HG02852 (cell line): ENCODE data around the gene KHNYN.
"Not testable (repeated sequence)": the region's sequence is repeated elsewhere in the genome, so short reads cannot be mapped to it uniquely, and the experiment has no call there.

ENCODE experiments used
- ATAC-seq: cut with Tn5 transposase; IDR thresholded peaks from one replicate; pipeline ENCODE4 v1.9.1; 2021; ENCODE audit warnings: mild to moderate bottlenecking, moderate library complexity; ENCODE audit not compliant: unreplicated experiment

Gene KHNYN

DNA sequence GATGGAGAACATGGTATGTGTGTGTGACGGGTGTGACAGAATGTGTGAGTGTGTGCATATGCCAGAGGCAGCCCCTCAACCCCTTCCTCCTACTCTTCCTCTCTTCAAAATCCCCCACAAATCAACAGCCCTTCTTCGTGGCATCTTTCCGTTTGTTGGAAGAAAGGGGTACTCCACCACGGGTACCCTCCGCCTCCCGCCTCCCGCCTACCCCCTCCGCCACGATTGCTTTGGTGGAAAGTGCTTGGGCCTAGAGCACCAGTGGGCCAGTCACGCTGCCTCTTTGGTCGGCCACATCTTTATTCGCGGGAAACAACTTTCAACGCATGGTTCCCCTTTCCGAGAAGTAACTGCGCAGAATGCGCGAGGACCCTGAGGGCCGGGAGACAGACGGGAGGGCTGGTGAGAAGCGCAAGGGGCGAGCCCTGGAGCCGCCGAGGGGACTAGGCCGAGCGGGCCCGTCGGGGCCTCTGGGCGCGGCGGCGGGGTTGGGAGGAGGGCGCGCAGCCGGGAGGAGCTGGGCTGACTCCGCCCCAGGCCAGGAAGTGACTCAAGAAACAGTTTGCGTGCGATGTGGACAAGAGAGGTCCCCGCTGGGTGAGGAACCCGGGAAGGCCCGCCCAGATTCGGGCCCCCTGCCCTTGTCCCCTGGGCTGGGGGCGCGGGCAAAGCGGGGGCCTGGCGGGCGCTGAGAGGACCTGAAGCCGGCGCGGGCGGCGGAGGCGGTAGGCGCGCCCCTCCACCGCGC, at the start of gene KHNYN, which contains the start of gene CBLN3:
KHNYN (plus strand) TSS at position 560 of the 748 bp plus-strand sequence. CDS start 777 bp downstream, outside the sequence.
CBLN3 (minus strand) TSS at position 274 of the 748 bp plus-strand sequence. CDS start 614 bp downstream, outside the sequence.
- peak; percentile 86 for ATAC-seq

DNA sequence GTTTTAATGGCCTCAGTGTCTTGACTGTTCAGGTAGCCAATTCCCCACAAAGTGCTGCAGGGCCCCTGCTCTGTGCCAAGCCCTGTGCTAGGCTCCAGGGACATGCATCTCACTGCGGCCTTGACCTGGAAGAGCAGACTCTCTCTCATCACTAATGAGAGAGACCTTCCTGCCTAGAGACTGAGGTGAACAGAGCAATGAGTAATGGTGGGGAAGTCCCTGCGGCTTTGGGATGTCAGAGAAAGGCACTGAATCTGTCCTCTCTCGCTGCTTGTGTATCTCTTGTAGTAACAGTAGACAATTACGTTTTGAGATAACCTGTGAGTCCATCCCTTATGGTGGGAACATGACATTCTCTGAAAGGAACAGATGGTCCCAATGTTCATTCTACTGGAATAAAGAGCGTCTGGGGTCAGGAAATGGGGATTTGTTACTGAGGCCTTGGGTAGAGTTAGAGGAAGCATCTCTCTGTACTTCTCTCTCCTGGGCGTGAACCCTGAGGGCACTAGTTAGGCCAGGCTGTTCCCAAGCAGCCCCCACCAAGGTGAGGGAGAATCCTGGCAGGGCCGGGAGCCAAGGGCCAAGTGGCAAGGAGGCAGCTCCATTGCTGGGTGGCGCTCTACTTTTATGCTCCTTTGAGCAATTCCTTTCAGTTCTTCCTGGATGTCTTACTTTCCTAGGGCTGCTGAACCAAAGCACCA, 48.2 kb upstream of the KHNYN start:
- ATAC-seq, result peak; percentile 54

DNA sequence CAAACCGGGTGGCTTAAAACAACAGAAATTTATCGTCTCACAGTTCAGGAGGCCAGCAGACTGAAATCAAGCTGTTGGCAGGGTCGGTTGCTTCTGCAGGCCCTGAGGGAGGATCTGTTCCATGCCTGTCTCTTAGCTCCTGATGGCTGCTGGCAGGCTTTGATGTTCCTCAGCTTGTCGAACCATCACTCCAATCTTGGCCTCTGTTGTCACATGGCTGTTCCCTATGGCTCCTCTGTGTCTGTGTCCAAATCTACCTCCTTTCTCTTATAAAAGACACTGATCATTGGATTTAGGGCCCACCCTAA, 47.7 kb upstream of the KHNYN start:
- no peak for ATAC-seq

DNA sequence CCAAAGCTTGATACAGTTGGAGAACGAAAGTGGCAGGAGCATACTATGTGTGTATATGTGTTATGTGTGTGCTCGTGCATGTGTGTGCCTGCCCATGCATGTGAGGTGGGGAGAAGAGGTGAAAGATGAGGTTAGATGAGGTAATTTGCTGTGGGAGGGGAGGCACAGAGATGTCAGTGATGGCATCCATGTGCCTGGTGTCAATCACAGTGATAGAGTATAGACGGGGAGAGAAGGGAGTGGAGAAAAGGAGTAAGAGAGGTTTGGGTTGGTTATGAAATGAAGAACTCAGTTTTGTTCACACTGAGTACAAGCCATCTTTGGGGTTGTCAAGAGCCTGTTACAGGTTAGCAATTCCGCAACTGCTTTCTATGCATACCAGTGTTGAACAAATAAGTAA, 45.6 kb upstream of the KHNYN start:
- no peak for ATAC-seq

DNA sequence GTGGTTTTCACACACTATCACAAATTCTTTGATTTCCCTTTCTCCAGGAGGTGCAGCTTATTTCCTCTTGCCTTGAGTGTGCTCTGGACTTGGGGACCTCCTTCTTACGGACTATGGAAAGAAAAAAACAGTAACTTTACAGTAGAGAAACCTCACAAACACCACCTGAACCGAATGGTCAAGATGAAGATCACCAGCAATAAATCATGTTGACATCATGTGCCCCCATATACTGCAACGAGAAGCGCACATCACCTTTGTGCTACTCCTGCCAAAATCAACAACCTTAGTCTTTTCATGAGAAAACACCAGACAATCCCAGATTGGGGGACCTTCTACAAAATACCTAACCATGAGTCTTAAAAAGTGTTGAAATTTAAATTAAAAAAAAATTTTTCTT, 44.2 kb upstream of the KHNYN start:
- no peak for ATAC-seq

DNA sequence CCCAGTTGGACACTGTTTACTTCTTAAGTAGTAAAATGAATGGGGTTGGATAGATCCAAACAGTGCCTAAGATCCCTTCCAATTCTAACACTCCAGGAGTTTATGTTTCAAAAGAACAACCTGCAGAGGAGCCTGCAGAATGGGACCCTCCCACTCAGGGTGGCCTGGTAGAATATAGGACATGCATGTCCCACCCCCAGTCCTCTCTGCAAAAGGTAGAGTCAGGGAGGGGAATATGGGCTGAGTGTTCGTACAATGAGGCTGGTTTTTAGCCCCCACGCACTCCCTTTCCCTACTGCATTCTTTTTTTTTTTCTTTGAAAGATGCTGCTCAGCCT, 42.8 kb upstream of the KHNYN start:
- no peak for ATAC-seq

DNA sequence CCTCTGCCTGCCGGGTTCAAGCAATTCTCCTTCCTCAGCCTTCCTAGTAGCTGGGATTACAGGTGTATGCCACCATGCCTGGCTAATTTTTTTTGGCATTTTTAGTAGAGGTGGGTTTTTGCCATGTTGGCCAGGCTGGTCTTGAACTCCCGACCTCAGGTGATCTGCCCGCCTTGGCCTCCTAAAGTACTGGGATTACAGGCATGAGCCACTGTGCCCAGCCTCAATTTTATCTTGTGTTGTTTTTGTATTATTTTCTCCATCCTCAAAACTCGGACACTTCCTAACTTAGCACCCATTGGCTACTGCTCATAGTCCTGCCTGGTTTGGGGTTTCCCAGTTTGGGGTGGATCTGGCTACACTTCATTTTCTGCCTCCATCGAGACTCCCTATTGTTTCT, 42.2 kb upstream of the KHNYN start:
- not testable (repeated sequence) for ATAC-seq

DNA sequence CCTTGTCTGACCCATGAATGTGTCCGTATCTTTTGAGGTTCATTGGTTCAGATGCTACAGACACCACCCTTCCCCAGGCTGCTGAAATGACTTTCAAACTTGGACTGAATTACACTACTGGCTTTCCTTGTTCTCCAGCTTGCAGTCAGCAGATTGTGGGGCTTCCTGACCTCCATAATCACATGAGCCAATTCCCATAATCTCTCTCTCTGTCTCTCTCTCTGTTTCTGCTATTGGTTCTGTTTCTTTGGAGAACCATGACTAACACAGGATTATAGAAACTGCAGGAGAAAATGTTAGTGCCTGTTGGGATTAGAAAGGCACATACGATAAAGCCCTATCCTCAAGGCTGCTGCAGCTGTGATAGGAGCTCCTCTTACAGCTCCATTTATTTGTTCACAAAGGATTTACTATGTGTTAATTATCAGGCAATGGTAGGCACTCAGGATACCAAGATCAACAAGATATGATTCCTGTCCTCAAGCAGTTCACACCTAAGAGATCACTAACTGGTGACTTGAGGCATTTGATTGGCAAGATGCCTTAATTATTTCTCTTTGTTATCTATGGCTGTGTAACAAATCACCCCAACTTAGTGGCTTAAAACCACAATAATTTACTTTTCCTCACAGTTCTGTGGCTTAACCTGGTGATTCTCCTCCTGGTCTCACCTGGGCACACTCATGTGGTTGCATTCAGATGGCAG, 41.1 kb upstream of the KHNYN start:
- ATAC-seq, result no peak

DNA sequence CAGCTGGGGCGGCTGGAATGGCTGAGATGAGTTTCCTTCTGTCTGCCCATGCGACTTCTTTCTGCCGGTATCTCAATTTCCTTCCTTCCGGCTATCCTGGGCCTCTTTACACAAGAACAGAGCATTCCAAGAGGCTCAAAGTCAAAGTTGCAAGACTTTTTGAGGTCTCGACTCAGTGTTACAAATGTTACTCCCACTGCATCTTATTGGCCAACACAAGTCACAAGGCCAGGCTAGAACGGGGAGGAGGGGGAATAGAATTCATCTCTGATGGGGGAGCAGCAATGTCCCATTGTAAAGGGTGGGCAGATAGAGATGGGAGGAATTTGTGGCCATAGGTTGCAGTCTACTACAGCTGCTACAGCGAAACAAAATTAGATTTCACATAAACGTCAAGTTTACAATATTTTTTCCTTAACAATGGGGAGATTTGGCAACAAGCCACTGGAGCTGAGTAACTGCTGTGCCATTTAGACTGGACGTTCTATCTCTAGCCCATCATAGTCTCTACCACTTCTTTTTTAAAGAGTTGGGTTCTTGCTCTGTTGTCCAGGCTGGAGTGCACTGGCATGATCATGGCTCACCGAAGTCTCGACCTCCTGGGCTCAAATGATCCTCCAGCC, 40.4 kb upstream of the KHNYN start:
- ATAC-seq, result no peak

DNA sequence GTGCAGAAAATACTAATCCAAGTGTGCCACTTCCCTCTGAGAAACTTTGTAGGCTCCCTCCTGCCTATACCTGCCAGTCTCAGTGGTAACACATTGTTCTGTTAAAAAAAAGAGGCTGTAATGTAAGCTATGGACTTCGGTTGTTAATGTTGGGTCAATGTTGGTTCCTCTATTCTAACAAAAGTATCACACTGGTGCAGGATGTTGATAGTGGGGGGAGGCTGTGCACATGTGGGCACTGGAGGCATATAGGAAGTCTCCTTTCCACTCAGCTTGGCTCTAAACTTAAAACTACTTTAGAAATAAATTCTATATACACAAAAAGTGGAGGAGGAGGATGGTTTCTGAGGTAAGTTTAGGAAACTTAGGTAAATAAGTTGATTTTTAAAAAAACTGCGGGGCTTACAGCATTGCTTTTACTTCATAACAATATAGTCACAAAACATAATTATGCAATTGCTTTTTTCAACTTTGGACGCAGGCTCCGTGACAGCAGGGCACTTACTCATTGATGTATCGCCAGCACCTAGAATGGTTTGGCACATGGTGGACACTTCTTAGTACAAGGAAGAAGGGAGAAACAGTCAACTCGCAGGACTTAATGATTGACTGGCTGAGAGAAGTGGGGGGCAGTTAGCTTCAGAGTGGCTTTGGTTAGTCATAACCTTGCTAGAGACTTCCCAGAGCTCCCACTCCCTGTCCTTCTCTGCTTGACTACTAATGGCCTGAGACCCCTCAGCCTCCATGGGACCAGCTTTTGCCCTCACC, 38.9 kb upstream of the KHNYN start:
- ATAC-seq, result no peak

DNA sequence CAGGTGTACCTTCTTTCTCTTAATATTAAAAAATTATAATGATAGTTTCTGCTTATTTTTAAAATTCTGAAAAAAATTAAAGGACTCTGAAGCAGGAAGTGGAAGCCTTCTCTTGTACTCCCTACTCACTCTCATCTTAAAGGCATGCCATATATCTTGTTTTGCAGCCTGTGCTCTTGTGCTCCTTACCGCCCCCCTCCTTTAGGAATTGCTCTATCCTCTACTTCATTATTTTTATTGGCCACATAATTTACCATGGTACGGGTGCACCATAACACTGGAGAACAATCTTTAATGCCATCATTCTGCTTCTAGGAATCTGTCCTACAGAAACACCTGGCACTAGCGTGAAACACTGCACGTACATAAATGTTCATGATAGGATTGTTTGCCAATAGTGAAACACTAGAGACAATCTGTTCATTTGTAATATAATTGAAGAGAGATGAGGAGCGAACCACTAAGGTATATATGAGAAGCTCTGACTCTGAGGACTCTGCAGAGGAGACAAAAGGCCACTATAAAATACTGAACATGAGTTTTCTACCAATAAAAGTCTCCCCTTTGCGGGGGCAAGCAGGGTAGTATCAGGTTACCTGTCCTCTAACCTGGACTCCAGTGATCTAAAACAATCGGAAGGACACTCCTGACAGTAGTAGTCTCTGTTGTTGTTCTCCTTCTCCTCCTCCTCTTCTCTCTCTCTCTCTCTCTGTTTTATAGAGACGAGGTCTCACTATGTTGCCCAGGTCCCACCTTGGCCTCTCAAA, 37.2 kb upstream of the KHNYN start:
- no peak for ATAC-seq

DNA sequence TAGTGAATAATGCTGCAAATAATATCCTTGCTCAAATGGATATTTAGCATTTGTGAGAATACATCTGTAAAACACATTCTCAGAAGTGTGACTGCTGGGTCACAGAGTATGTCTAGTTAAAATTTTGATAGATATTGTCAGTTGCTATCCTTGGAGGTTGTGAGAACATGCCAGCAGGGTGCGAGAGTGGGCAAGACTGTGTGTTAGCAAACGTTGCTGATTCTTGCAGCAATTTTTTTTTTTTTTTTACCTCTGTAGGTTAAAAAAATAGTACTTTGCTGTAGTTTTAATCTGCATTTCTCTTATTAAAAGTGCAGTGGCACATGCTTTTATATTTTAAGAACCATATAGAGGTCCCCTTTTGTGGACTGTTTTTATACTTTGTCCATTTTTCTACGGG, 35.5 kb upstream of the KHNYN start:
- ATAC-seq, result no peak

DNA sequence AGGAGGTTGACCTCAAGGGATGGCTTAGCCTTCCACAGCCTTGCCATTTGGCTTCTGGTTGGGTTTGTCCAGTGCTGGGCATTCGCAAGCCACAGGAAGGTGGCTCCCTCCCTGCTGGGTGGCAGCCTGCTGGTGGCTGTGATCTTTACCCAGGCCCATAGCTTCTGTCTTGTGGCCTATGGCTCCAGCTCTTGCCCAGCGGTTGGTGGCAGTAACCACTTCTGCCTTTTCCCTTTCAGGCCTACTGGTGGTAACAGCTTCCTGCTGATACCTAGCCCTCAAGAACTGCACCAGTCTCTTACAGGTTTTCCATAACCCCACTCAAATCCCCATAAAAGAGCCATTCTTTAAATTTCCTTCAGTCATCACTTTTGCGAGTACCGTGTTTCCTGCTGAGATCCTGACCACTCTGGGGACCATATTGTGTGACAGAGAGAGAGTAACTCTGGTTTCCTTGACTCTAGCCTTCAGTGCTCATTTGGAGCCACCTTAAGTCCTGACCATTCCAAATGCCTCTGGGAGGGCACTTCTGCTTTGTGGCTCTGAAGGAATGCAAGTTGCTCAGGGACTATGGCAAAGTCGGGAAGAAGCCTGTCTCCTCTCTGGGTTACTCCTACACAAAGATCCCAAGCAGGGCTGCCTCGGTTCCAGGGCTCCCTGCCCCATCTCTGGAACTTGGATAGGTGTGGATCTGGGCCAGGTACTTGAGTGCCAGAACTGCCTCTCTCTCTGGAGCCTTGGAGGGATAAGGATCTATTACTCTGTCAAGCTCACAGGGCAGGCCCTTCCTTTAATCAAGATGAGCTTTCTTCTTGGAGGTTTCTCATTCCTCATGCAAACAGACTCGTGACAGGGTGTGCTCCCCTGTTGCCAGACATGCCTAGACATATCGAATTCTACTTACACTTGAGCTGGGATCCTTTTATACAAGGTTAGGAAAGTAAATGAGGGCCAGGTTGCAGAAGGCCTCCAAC, 33.9 kb upstream of the KHNYN start:
- ATAC-seq, result no peak

DNA sequence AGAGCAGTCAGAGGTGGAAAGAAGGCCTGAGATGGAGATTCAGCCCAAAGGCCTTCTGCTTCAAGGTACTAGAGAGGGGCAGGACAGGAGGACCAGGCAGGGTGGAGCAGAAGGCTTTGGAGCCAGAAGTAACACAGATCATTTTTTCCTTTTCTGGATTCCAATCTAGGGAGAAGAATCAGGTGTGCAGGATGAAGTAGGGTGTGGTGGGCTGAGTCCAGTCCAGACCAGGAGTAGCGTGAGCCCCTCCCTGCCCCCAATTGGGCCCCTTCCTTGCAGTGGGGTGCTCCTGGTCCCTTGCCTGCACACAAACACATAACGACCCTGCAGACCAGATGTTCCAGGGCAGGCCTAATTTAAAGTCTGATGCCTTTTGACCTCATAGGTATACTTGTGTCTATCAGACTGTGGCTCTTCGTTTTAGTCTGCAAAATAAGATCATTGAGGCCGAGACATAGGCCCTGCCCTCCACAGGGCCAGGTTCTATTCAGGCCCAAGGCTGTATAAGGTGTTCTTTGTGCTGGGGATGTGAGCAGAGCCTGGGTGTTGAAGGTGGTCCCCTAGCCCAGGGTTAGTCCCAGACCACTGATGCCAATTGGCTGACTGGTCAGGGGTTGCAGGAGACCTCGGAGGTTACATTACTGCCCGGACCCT, 32.0 kb upstream of the KHNYN start:
- ATAC-seq, result no peak

DNA sequence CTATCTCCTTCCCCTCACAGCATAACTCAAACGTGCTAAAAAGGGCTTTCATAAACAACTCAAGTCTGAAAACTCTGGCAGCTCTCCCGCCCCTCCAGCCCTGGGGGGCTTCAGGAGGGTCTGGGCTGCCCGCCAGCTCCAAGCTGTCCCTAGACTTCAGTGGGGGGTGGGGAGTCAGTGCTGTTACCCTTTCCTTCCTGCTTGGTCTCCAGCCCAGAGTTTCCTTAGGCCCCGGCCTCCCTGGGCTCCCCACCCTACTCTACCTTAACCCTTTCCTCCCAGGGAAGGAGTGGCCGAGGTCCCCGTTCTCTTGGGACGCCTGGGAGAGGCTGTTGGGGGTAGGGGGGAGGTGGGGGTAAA, 31.5 kb upstream of the KHNYN start:
- no peak for ATAC-seq

DNA sequence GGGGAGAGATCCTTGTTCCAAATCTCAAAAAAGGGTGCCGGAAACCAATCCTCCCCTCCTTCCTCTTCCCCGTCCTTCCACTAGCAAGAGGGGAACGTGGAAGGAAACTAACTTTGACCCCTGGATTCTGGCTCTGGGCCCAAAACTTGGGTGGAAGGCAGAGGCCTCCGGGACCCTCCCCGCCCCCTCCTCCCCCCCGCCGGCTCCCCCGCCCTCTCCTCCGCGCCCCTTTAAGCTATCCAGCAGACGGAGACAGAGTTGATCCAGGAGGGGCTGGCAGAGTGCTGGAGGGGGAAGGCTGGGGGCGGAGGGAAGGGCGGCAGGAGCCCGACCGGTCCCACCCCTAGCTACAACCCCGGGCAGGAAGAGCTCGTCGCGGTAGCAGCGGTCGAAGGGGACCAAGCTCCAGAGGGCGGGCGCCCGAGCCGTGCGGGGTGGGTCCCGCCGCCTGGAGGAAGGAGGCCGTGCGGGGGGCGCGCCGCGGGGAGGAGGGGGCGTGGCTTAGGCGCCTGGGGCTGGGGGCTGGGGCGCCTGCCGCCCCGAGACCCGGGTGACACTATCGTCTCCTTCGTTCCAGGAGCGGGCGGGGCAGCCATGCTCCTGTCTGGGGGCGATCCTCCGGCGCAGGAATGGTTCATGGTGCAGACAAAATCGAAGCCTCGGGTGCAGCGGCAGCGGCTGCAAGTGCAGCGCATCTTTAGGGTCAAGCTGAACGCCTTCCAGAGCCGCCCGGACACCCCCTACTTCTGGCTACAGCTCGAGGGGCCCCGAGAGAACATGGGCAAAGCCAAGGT, 30.9 kb upstream of the KHNYN start, which contains the start of gene NYNRIN:
NYNRIN (plus strand) TSS at position 351 of the 794 bp plus-strand sequence; CDS start at position 595, 244 bp downstream.
- no peak for ATAC-seq

DNA sequence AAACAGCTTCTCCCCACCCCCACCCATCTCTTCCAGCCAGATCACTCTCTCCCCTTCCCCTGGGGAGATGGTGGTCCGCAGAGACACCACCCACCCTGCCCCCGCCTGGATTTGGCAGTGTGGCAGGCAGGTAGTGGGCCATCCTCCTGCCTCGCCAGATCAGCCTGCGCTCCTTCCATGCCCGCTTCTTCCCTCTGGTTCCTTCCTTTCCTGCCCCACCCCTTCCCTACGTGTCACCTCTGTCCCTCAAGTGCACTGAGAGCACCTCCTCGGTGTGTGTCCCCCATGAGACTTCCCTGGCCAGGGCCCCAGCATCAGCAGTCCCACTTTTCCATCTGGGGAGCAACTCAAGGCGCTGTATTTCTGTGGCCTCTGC, 30.3 kb upstream of the KHNYN start:
- ATAC-seq, result no peak
